Caco-2 (cell line): ENCODE data around the gene RCSD1. TPM values are rescaled to one million over a fixed set of nuclear protein-coding genes. Genes with fewer than 3 reads are reported as not detected.

Experiments used
- BruUV-seq: library from RNA; stranded (reverse); fragments of 400-500 nt; replicated peaks from 2 replicates; lab custom pipeline; 2021; lab: Mats Ljungman, UMichigan
- CTCF ChIA-PET: fragments of 300-600 bp; sonication (Branson Sonifier 250); formaldehyde crosslinking; loops from one replicate; lab custom pipeline; 2022; ENCODE audit warnings: antibody characterized with exemption; lab: Charles Lee
- POLR2A ChIA-PET: fragments of 300-600 bp; sonication (Branson Sonifier 250); formaldehyde crosslinking; loops from one replicate; lab custom pipeline; 2022; ENCODE audit warnings: antibody characterized with exemption; lab: Charles Lee
- DNase-seq, 2 experiments: peaks; one replicate each; pipeline versions ENCODE4 v3.0.0 to v3.0.0-alpha.2; 2020 to 2022
- H3K27me3 ChIP-seq: replicated peaks from 2 replicates; pipeline ENCODE4 v1.6.0; 2011; ENCODE audit warnings: low read length; ENCODE audit not compliant: control insufficient read depth, insufficient read depth
- H3K36me3 ChIP-seq: 2 replicates; pipeline ENCODE4 v1.5.1; 2011; ENCODE audit warnings: low read length; ENCODE audit not compliant: control insufficient read depth, insufficient read depth
- H3K4me1 ChIP-seq: fragments of 250-450 bp; sonication (Bioruptor Pico); 2 replicates; pipeline ENCODE4 v1.5.1; 2020; ENCODE audit warnings: mild to moderate bottlenecking
- H3K4me3 ChIP-seq: 2 replicates; pipeline ENCODE4 v1.5.1; 2011; ENCODE audit warnings: low read depth, mild to moderate bottlenecking, control low read depth, low read length
- H3K9me3 ChIP-seq: fragments of 250-450 bp; sonication (Bioruptor Pico); 2 replicates; pipeline ENCODE4 v1.5.1; 2020; ENCODE audit warnings: mild to moderate bottlenecking, moderate library complexity
- H3K27ac Mint-ChIP-seq: one replicate; pipeline ENCODE4 v1.8.0; 2022; ENCODE audit warnings: mixed read lengths; ENCODE audit not compliant: unreplicated experiment
- H3K27me3 Mint-ChIP-seq: one replicate; pipeline ENCODE4 v1.8.0; 2022; ENCODE audit warnings: mixed read lengths; ENCODE audit not compliant: insufficient read depth, unreplicated experiment
- H3K36me3 Mint-ChIP-seq: one replicate; pipeline ENCODE4 v1.8.0; 2022; ENCODE audit warnings: mild to moderate bottlenecking, mixed read lengths; ENCODE audit not compliant: insufficient read depth, unreplicated experiment
- H3K4me1 Mint-ChIP-seq: one replicate; pipeline ENCODE4 v1.8.0; 2022; ENCODE audit warnings: low read depth, mixed read lengths; ENCODE audit not compliant: unreplicated experiment
- H3K4me3 Mint-ChIP-seq: one replicate; pipeline ENCODE4 v1.8.0; 2022; ENCODE audit warnings: mild to moderate bottlenecking, moderate library complexity, mixed read lengths; ENCODE audit not compliant: unreplicated experiment
- H3K9me3 Mint-ChIP-seq: one replicate; pipeline ENCODE4 v1.8.0; 2022; ENCODE audit warnings: mixed read lengths; ENCODE audit not compliant: unreplicated experiment
- intact Hi-C: fragments of 100-400 bp; cut with micrococcal nuclease; formaldehyde crosslinking; loops from one replicate; pipeline ENCODE4 v1.10.0; 2022; ENCODE audit not compliant: unreplicated experiment
- total RNA-seq: library from RNA; stranded (reverse); gene quantifications from 2 replicates; pipeline ENCODE4 v1.2.3, GENCODE V29; 2022
- TF ChIP-seq, protein P1 (sequence below), 2 experiments: fragments of 200-600 bp in 1 of 2; IDR thresholded peaks; 1 replicate in 1 of 2; 2 replicates in 1 of 2; pipeline versions ENCODE4 v1.5.1 to v1.8.0; 2011 to 2022; ENCODE audit warnings: antibody characterized with exemption in 1 of 2, control low read depth in 1 of 2, inconsistent platforms in 1 of 2, low read depth in 1 of 2, low read length in 1 of 2, mild to moderate bottlenecking in 1 of 2, moderate library complexity in 1 of 2; ENCODE audit not compliant: insufficient read depth in 1 of 2, severe bottlenecking in 1 of 2, unreplicated experiment in 1 of 2

Gene RCSD1
- total RNA-seq, 1 experiment from 2014 or later: not detected

DNA sequence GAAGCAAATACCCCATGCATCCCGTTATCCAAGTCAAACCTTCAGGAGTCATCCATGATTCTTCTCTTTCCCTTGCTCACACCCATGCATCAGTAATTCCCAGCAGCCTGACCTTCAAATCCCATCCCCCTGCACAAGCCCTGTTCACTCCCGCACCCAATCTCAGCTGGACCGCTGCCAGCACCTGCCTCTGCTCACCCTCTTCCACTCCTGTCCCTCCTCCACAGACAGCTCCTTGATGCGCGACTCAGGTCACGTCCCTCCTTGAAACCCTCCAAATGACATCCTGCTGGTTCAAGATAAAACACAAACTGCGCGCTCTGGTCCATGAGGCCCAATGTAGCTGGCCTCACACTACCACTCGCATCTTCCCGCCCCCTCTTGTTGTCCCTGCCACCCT is 48.4 kb downstream of the RCSD1 start:
- Histone ChIP-seq H3K27me3 (no peaks in the 10 kb centered on the region), H3K4me3 (no peak overlapping the region), H3K9me3 (no peaks in the 10 kb centered on the region), H3K36me3 (no peaks in the 10 kb centered on the region), H3K4me1 (no peaks in the 10 kb centered on the region)
- Mint-ChIP-seq H3K9me3 (no peaks in the 10 kb centered on the region), H3K4me1 (no peaks in the 10 kb centered on the region), H3K27me3 (no peaks in the 10 kb centered on the region), H3K27ac (no peak overlapping the region), H3K4me3 (no peak overlapping the region), H3K36me3 (no peaks in the 10 kb centered on the region)
- TF ChIP-seq, protein P1, sequence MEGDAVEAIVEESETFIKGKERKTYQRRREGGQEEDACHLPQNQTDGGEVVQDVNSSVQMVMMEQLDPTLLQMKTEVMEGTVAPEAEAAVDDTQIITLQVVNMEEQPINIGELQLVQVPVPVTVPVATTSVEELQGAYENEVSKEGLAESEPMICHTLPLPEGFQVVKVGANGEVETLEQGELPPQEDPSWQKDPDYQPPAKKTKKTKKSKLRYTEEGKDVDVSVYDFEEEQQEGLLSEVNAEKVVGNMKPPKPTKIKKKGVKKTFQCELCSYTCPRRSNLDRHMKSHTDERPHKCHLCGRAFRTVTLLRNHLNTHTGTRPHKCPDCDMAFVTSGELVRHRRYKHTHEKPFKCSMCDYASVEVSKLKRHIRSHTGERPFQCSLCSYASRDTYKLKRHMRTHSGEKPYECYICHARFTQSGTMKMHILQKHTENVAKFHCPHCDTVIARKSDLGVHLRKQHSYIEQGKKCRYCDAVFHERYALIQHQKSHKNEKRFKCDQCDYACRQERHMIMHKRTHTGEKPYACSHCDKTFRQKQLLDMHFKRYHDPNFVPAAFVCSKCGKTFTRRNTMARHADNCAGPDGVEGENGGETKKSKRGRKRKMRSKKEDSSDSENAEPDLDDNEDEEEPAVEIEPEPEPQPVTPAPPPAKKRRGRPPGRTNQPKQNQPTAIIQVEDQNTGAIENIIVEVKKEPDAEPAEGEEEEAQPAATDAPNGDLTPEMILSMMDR (IDR thresholded peaks at IDR 0.05; ENCODE audit: insufficient read depth in 1 of 2, low read depth in 1 of 2, low read length in 1 of 2, severe bottlenecking in 1 of 2, unreplicated experiment in 1 of 2): no peak
- ChIA-PET POLR2A (no interaction called here), CTCF (no interaction called here)
- intact Hi-C loops: no loop called here
- no peak for DNase-seq
- no TSS peak for BruUV-seq

DNA sequence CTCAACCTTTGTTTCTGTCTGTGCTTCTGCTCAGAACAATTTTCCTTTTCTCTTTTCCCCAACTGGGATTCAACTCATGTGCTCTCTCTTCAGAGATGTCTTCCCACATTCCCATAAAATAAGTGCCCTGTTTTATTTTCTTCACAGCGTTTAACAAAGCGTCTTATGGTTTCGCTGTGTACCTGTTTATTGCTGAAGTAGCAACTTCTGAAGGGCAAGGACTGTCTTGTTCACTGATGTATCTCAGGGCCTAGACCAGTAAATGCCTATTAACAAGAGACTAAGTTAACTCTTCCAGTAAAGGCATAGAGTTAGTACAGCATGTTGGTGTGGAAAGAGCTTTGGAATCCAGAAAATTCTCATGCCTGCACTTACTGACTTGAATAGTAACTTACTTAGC is 48.8 kb downstream of the RCSD1 start:
- H3K4me3 Mint-ChIP-seq: no peak overlapping the region
- no peaks in the 10 kb centered on the region for H3K27me3 ChIP-seq
- BruUV-seq: no TSS peak
- intact Hi-C loops: no loop called here
- H3K27ac Mint-ChIP-seq: no peak overlapping the region
- TF ChIP-seq, protein P1 (IDR thresholded peaks at IDR 0.05; ENCODE audit: insufficient read depth in 1 of 2, low read depth in 1 of 2, low read length in 1 of 2, severe bottlenecking in 1 of 2, unreplicated experiment in 1 of 2): no peak
- no peaks in the 10 kb centered on the region for H3K36me3 ChIP-seq
- POLR2A ChIA-PET: no interaction called here
- CTCF ChIA-PET: no interaction called here
- DNase-seq: no peak
- no peaks in the 10 kb centered on the region for H3K4me1 Mint-ChIP-seq
- H3K27me3 Mint-ChIP-seq: no peaks in the 10 kb centered on the region
- H3K36me3 Mint-ChIP-seq: no peaks in the 10 kb centered on the region
- H3K4me1 ChIP-seq: no peaks in the 10 kb centered on the region
- no peaks in the 10 kb centered on the region for H3K9me3 Mint-ChIP-seq
- no peaks in the 10 kb centered on the region for H3K9me3 ChIP-seq
- no peak overlapping the region for H3K4me3 ChIP-seq

- Mint-ChIP-seq H3K36me3 (no peaks in the 10 kb centered on the region), H3K4me3 (no peak overlapping the region), H3K27me3 (no peaks in the 10 kb centered on the region), H3K4me1 (no peaks in the 10 kb centered on the region), H3K27ac (no peak overlapping the region), H3K9me3 (no peaks in the 10 kb centered on the region)
- Histone ChIP-seq H3K27me3 (no peaks in the 10 kb centered on the region), H3K9me3 (no peaks in the 10 kb centered on the region), H3K4me1 (no peaks in the 10 kb centered on the region), H3K36me3 (no peaks in the 10 kb centered on the region), H3K4me3 (no peak overlapping the region)
- CTCF ChIA-PET: no interaction called here
- intact Hi-C loops: no loop called here
- no TSS peak for BruUV-seq
- no peak for DNase-seq
- TF ChIP-seq, protein P1 (IDR thresholded peaks at IDR 0.05; ENCODE audit: insufficient read depth in 1 of 2, low read depth in 1 of 2, low read length in 1 of 2, severe bottlenecking in 1 of 2, unreplicated experiment in 1 of 2): no peak
- POLR2A ChIA-PET: no interaction called here
Observed at GRCh38 chr1:167679714-167680113, 49.7 kb downstream of the RCSD1 start.
